Endothelial cell of umbilical vein (primary cell): Measurements from ENCODE around the gene SCAPER. TPM values are rescaled to one million over a fixed set of nuclear protein-coding genes. Genes with fewer than 3 reads are reported as not detected.

Experiments
- BruUV-seq: library from RNA; stranded (reverse); fragments of 400-500 nt; replicated peaks from 2 replicates; lab custom pipeline; 2021; lab: Mats Ljungman, UMichigan
- CTCF ChIA-PET: fragments of 300-600, 350-600 bp; sonication (Branson Sonifier 250); formaldehyde crosslinking; loops from one replicate; lab custom pipeline; 2021; ENCODE audit warnings: antibody characterized with exemption, inconsistent platforms; lab: Charles Lee
- POLR2A ChIA-PET: fragments of 300-600, 350-600 bp; sonication (Branson Sonifier 250); formaldehyde crosslinking; loops from one replicate; lab custom pipeline; 2021; ENCODE audit warnings: antibody characterized with exemption, inconsistent platforms; lab: Charles Lee
- DNase-seq: peaks from one replicate; pipeline ENCODE4 v3.0.0-alpha.2; 2011; ENCODE audit warnings: low read depth, low spot score
- FAIRE-seq: peaks from 2 replicates; lab custom pipeline; 2011; peaks lifted over from hg19 to GRCh38; lab: Jason Lieb, UNC
- H2AFZ ChIP-seq: 2 replicates; pipeline ENCODE4 v1.6.0; 2012; ENCODE audit warnings: low read depth, low read length, control low read depth, inconsistent platforms
- H3K27ac ChIP-seq: 2 replicates; pipeline ENCODE4 v1.5.1; 2011; ENCODE audit warnings: low read depth, mild to moderate bottlenecking, control low read depth, low read length, moderate library complexity; ENCODE audit not compliant: insufficient read depth
- H3K27me3 ChIP-seq, 2 experiments: 2 replicates each; pipeline versions ENCODE4 v1.6.0 to v1.6.1; 2011; ENCODE audit warnings: low read length in 2 of 2, mixed read lengths in 1 of 2; ENCODE audit not compliant: control insufficient read depth in 2 of 2, insufficient read depth in 2 of 2
- H3K36me3 ChIP-seq, 2 experiments: 2 replicates in 1 of 2; 3 replicates in 1 of 2; pipeline ENCODE4 v1.5.1; 2011; ENCODE audit warnings: low read length in 2 of 2, mild to moderate bottlenecking in 1 of 2, moderate library complexity in 1 of 2; ENCODE audit not compliant: control insufficient read depth in 2 of 2, insufficient read depth in 2 of 2; ENCODE audit errors: extremely low read depth in 1 of 2
- H3K4me1 ChIP-seq: 3 replicates; pipeline ENCODE4 v1.5.1; 2011; ENCODE audit warnings: mild to moderate bottlenecking, low read length; ENCODE audit not compliant: control insufficient read depth, insufficient read depth; ENCODE audit errors: extremely low read depth
- H3K4me2 ChIP-seq: 2 replicates; pipeline ENCODE4 v1.6.1; 2011; ENCODE audit warnings: low read length, control low read depth, mixed read lengths; ENCODE audit not compliant: insufficient read depth
- H3K4me3 ChIP-seq, 3 experiments: fragments of 200-600 bp in 1 of 3; sonication (generic), shearing (Covaris generic) in 1 of 3; replicated peaks in 1 of 3; 2 replicates each; pipeline ENCODE4 v1.5.1; 2011 to 2016; ENCODE audit warnings: control low read depth in 3 of 3, low read length in 3 of 3, mild to moderate bottlenecking in 2 of 3, inconsistent platforms in 1 of 3, low read depth in 1 of 3, moderate library complexity in 1 of 3; ENCODE audit not compliant: insufficient read depth in 1 of 3
- H3K79me2 ChIP-seq: 2 replicates; pipeline ENCODE4 v1.6.0; 2012; ENCODE audit warnings: low read length, inconsistent platforms; ENCODE audit not compliant: control insufficient read depth, insufficient read depth
- H3K9ac ChIP-seq: replicated peaks from 2 replicates; pipeline ENCODE3; 2011; ENCODE audit warnings: low read length, control low read depth; ENCODE audit not compliant: insufficient read depth; ENCODE audit errors: extremely low read depth
- H3K9me1 ChIP-seq: replicated peaks from 3 replicates; pipeline ENCODE4 v1.6.0; 2011; ENCODE audit warnings: mild to moderate bottlenecking, low read length; ENCODE audit not compliant: control insufficient read depth, insufficient read depth; ENCODE audit errors: extremely low read depth
- H3K9me3 ChIP-seq: replicated peaks from 2 replicates; pipeline ENCODE4 v1.5.1; 2012; ENCODE audit warnings: low read length, inconsistent platforms; ENCODE audit not compliant: control insufficient read depth, insufficient read depth
- H4K20me1 ChIP-seq: replicated peaks from 2 replicates; pipeline ENCODE3; 2011; ENCODE audit warnings: mild to moderate bottlenecking, low read length; ENCODE audit not compliant: control insufficient read depth, insufficient read depth; ENCODE audit errors: extremely low read depth
- EZH2 ChIP-seq: IDR thresholded peaks from 2 replicates; pipeline ENCODE4 v1.6.1; 2012; ENCODE audit warnings: borderline replicate concordance, low read depth, mild to moderate bottlenecking, moderate library complexity, low read length, inconsistent platforms; ENCODE audit not compliant: severe bottlenecking
- FOS ChIP-seq: IDR thresholded peaks from 2 replicates; pipeline ENCODE4 v1.6.1; 2011; ENCODE audit warnings: mild to moderate bottlenecking, low read length, moderate library complexity, borderline replicate concordance; ENCODE audit not compliant: insufficient read depth
- GATA2 ChIP-seq: IDR thresholded peaks from 2 replicates; pipeline ENCODE4 v1.7.0; 2011; ENCODE audit warnings: low read depth, mild to moderate bottlenecking, moderate library complexity, mixed read lengths, low read length; ENCODE audit not compliant: insufficient read length, insufficient read depth
- JUN ChIP-seq: IDR thresholded peaks from 2 replicates; pipeline ENCODE4 v1.6.1; 2011; ENCODE audit warnings: borderline replicate concordance, low read depth; ENCODE audit not compliant: insufficient read length, insufficient read depth
- MAX ChIP-seq: IDR thresholded peaks from 2 replicates; pipeline ENCODE4 v1.6.1; 2011; ENCODE audit not compliant: insufficient read depth, insufficient read length
- MYC ChIP-seq: IDR thresholded peaks from one replicate; pipeline ENCODE4 v1.6.1; 2011; ENCODE audit warnings: mild to moderate bottlenecking, low read depth, low read length
- POLR2A ChIP-seq: IDR thresholded peaks from 2 replicates; pipeline ENCODE4 v1.6.1; 2012; ENCODE audit warnings: low read depth, mild to moderate bottlenecking, control low read depth, low read length
- POLR2AphosphoS5 ChIP-seq: IDR thresholded peaks from 2 replicates; pipeline ENCODE4 v1.6.1; 2012; ENCODE audit warnings: low read depth, mild to moderate bottlenecking, control low read depth, low read length, moderate library complexity; ENCODE audit not compliant: insufficient read depth
- dilution Hi-C: fragments of 300-500 bp; cut with MboI; formaldehyde crosslinking; loops from one replicate; pipeline ENCODE4 v1.15.0; 2019; ENCODE audit warnings: low sequenced_read_pairs; ENCODE audit not compliant: extremely low pct_ligation_motif_present
- intact Hi-C: fragments of 100-400 bp; cut with micrococcal nuclease; formaldehyde crosslinking; loops from one replicate; pipeline ENCODE4 v1.10.0; 2022
- polyA plus RNA-seq, 4 experiments: library from polyadenylated mRNA; depleted of rRNA in 3 of 4; stranded (reverse) in 3 of 4; unstranded in 1 of 4; fragments of >200 nt; gene quantifications; 2 replicates each; pipeline versions ENCODE4 v1.2.1 to v1.2.3, GENCODE V29; 2011 to 2012; ENCODE audit warnings: missing spikeins in 1 of 4
- total RNA-seq: library from RNA; stranded (reverse); gene quantifications from 2 replicates; pipeline ENCODE4 v1.2.3, GENCODE V29; 2021
- TF ChIP-seq, protein P1 (sequence below), 2 donors: IDR thresholded peaks; 1 replicate in 1 of 2; 2 replicates in 1 of 2; pipeline ENCODE4 v1.5.1; 2011; ENCODE audit warnings: low read length in 2 of 2, mild to moderate bottlenecking in 2 of 2, moderate library complexity in 2 of 2, control low read depth in 1 of 2, inconsistent platforms in 1 of 2, low read depth in 1 of 2; ENCODE audit not compliant: insufficient read depth in 1 of 2; ENCODE audit errors: extremely low read depth in 1 of 2

Gene SCAPER
- total and polyA plus RNA-seq, 2 donors (not counting 3 experiments of a cell fraction or from before 2014, with no cell fraction given): 2.7 to 12.7 TPM

GRCh38 chr15:76353023-76353577, 552.0 kb downstream of the SCAPER start:
- DNase-seq (no peak), FAIRE-seq (no peak)
- H3K4me1 ChIP-seq: no peaks in the 10 kb centered on the region
- H4K20me1 ChIP-seq: no peaks in the 10 kb centered on the region
- no TSS peak for BruUV-seq
- no peak overlapping the region for H3K4me3 ChIP-seq
- H3K27ac ChIP-seq: no peak overlapping the region
- ChIA-PET POLR2A (no interaction called here), CTCF (no interaction called here)
- no peak overlapping the region for H3K9ac ChIP-seq
- intact Hi-C loops (no loop called here), dilution Hi-C loops (no loop called here)
- no peaks in the 10 kb centered on the region for H3K79me2 ChIP-seq
- H3K9me3 ChIP-seq: no peaks in the 10 kb centered on the region
- peaks cover 0 to 4% of the 10 kb centered on the region in 2 experiments for H3K27me3 ChIP-seq
- no peak for TF ChIP-seq JUN
- TF ChIP-seq MAX: no peak
- no peak for TF ChIP-seq POLR2AphosphoS5
- TF ChIP-seq FOS: no peak
- no peak for TF ChIP-seq EZH2
- TF ChIP-seq, protein P1, sequence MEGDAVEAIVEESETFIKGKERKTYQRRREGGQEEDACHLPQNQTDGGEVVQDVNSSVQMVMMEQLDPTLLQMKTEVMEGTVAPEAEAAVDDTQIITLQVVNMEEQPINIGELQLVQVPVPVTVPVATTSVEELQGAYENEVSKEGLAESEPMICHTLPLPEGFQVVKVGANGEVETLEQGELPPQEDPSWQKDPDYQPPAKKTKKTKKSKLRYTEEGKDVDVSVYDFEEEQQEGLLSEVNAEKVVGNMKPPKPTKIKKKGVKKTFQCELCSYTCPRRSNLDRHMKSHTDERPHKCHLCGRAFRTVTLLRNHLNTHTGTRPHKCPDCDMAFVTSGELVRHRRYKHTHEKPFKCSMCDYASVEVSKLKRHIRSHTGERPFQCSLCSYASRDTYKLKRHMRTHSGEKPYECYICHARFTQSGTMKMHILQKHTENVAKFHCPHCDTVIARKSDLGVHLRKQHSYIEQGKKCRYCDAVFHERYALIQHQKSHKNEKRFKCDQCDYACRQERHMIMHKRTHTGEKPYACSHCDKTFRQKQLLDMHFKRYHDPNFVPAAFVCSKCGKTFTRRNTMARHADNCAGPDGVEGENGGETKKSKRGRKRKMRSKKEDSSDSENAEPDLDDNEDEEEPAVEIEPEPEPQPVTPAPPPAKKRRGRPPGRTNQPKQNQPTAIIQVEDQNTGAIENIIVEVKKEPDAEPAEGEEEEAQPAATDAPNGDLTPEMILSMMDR (IDR thresholded peaks at IDR 0.05; ENCODE audit: extremely low read depth in 1 of 2, insufficient read depth in 1 of 2, low read depth in 1 of 2, low read length in 2 of 2): no peak
- no peak for TF ChIP-seq POLR2A
- TF ChIP-seq GATA2: no peak
- no peak for TF ChIP-seq MYC
- H3K4me2 ChIP-seq: no peak overlapping the region
- no peaks in the 10 kb centered on the region for H3K9me1 ChIP-seq
- H3K36me3 ChIP-seq: no peaks in the 10 kb centered on the region
- no peak overlapping the region for H2AFZ ChIP-seq
